ENCODE measurements around the gene GRK1.

Gene GRK1

GRCh38 chr13:113774177-113775107 is 107.4 kb downstream of the GRK1 start:
- no peak for ATAC-seq (replicated peaks)
- Mint-ChIP-seq H3K9me3 (peaks cover 0 to 3% of the 10 kb centered on the region in 2 donors), H3K27ac (no peak overlapping the region), H3K4me1 (no peaks in the 10 kb centered on the region), H3K27me3 (peaks cover 21 to 34% of the 10 kb centered on the region in 2 donors), H3K36me3 (no peaks in the 10 kb centered on the region), H3K4me3 (no peak overlapping the region)
- DNase-seq = no peak

- ATAC-seq (replicated peaks) = no peak
- H3K4me3 Mint-ChIP-seq = no peak overlapping the region
- peaks cover 0 to 3% of the 10 kb centered on the region in 2 donors for H3K9me3 Mint-ChIP-seq
- no peaks in the 10 kb centered on the region for H3K4me1 Mint-ChIP-seq
- DNase-seq = no peak
- peaks cover 22 to 30% of the 10 kb centered on the region in 2 donors for H3K27me3 Mint-ChIP-seq
- H3K27ac Mint-ChIP-seq = no peak overlapping the region
- H3K36me3 Mint-ChIP-seq = no peaks in the 10 kb centered on the region
These were observed 108.6 kb downstream of the GRK1 start for GRCh38 chr13:113775451-113776145.

GRCh38 chr13:113776231-113777125 is 109.5 kb downstream of the GRK1 start:
- H3K4me3 Mint-ChIP-seq = no peak overlapping the region
- H3K9me3 Mint-ChIP-seq = peaks cover 0 to 3% of the 10 kb centered on the region in 2 donors
- no peak overlapping the region for H3K27ac Mint-ChIP-seq
- DNase-seq (no peak), ATAC-seq (replicated peaks) (no peak)
- no peaks in the 10 kb centered on the region for H3K36me3 Mint-ChIP-seq
- no peaks in the 10 kb centered on the region for H3K4me1 Mint-ChIP-seq
- H3K27me3 Mint-ChIP-seq = peaks cover 22 to 30% of the 10 kb centered on the region in 2 donors

GRCh38 chr13:113777311-113778260 is 110.6 kb downstream of the GRK1 start:
- peaks cover 22 to 30% of the 10 kb centered on the region in 2 donors for H3K27me3 Mint-ChIP-seq
- H3K4me3 Mint-ChIP-seq = no peak overlapping the region
- no peaks in the 10 kb centered on the region for H3K4me1 Mint-ChIP-seq
- no peaks in the 10 kb centered on the region for H3K36me3 Mint-ChIP-seq
- no peaks in the 10 kb centered on the region for H3K9me3 Mint-ChIP-seq
- no peak for ATAC-seq (replicated peaks)
- no peak for DNase-seq
- no peak overlapping the region for H3K27ac Mint-ChIP-seq

GRCh38 chr13:113781571-113781970 is 114.6 kb downstream of the GRK1 start:
- H3K4me3 Mint-ChIP-seq = no peak overlapping the region
- H3K4me1 Mint-ChIP-seq = peaks cover 0 to 3% of the 10 kb centered on the region in 2 donors
- ATAC-seq (replicated peaks) (no peak), DNase-seq (no peak)
- H3K9me3 Mint-ChIP-seq = no peaks in the 10 kb centered on the region
- no peak overlapping the region for H3K27ac Mint-ChIP-seq
- peaks cover 41 to 50% of the 10 kb centered on the region in 2 donors for H3K27me3 Mint-ChIP-seq
- peaks cover 0 to 1% of the 10 kb centered on the region in 2 donors for H3K36me3 Mint-ChIP-seq

- ATAC-seq (replicated peaks) (no peak), DNase-seq (no peak)
- H3K27me3 Mint-ChIP-seq = peaks cover 36 to 41% of the 10 kb centered on the region in 2 donors
These were observed 115.5 kb downstream of the GRK1 start for GRCh38 chr13:113782472-113782871.

GRCh38 chr13:113783200-113783881 is 116.3 kb downstream of the GRK1 start:
- ATAC-seq (replicated peaks) = no peak
- Mint-ChIP-seq H3K9me3 (no peaks in the 10 kb centered on the region), H3K4me3 (no peak overlapping the region), H3K4me1 (peaks cover 0 to 3% of the 10 kb centered on the region in 2 donors), H3K27me3 (peaks cover 30 to 33% of the 10 kb centered on the region in 2 donors), H3K36me3 (peaks cover 0 to 1% of the 10 kb centered on the region in 2 donors), H3K27ac (peak overlapping the region; percentile 7)
- no peak for DNase-seq

More at GRCh38 chr13:113782472-113782871, 115.5 kb downstream of the GRK1 start:
- no peaks in the 10 kb centered on the region for H3K9me3 Mint-ChIP-seq
- peaks cover 0 to 3% of the 10 kb centered on the region in 2 donors for H3K4me1 Mint-ChIP-seq
- no peak overlapping the region for H3K27ac Mint-ChIP-seq
- H3K4me3 Mint-ChIP-seq = no peak overlapping the region
- H3K36me3 Mint-ChIP-seq = peaks cover 0 to 1% of the 10 kb centered on the region in 2 donors

- Mint-ChIP-seq H3K27ac (no peak overlapping the region), H3K27me3 (peaks cover 27 to 32% of the 10 kb centered on the region in 2 donors), H3K9me3 (no peaks in the 10 kb centered on the region), H3K4me1 (peaks cover 0 to 3% of the 10 kb centered on the region in 2 donors), H3K4me3 (no peak overlapping the region), H3K36me3 (peaks cover 0 to 1% of the 10 kb centered on the region in 2 donors)
- ATAC-seq (replicated peaks) (no peak), DNase-seq (no peak)
These were observed 117.1 kb downstream of the GRK1 start for GRCh38 chr13:113783966-113784644.

- Mint-ChIP-seq H3K9me3 (no peaks in the 10 kb centered on the region), H3K4me3 (no peak overlapping the region), H3K4me1 (peaks cover 0 to 3% of the 10 kb centered on the region in 2 donors), H3K27ac (no peak overlapping the region), H3K27me3 (peaks cover 25 to 29% of the 10 kb centered on the region in 2 donors), H3K36me3 (peaks cover 0 to 1% of the 10 kb centered on the region in 2 donors)
- ATAC-seq (replicated peaks) = no peak
- DNase-seq = no peak
These were observed 117.6 kb downstream of the GRK1 start for GRCh38 chr13:113784645-113785024.

- Mint-ChIP-seq H3K9me3 (no peaks in the 10 kb centered on the region), H3K4me3 (no peak overlapping the region), H3K36me3 (peaks cover 0 to 1% of the 10 kb centered on the region in 2 donors), H3K4me1 (peaks cover 0 to 3% of the 10 kb centered on the region in 2 donors), H3K27ac (no peak overlapping the region), H3K27me3 (peaks cover 25 to 29% of the 10 kb centered on the region in 2 donors)
- DNase-seq = no peak
- peak in 1 of 2 donors; percentile 47 for ATAC-seq (replicated peaks)
These were observed 118.3 kb downstream of the GRK1 start for GRCh38 chr13:113785051-113786010.

- Mint-ChIP-seq H3K36me3 (peaks cover 0 to 1% of the 10 kb centered on the region in 2 donors), H3K4me3 (no peak overlapping the region), H3K4me1 (peaks cover 0 to 3% of the 10 kb centered on the region in 2 donors), H3K27ac (no peak overlapping the region), H3K9me3 (no peaks in the 10 kb centered on the region), H3K27me3 (peaks cover 25 to 29% of the 10 kb centered on the region in 2 donors)
- no peak for ATAC-seq (replicated peaks)
- DNase-seq = no peak
These were observed 119.3 kb downstream of the GRK1 start for GRCh38 chr13:113786262-113786841.

Data from stimulated activated naive B cell treated with anti-CD40 and anti-IgM and Interleukin-4, amounts not matched to agents 10 μg/mL and 1 μg/mL and 100 μg/mL, for 72 hours (primary cell).